IMR-90 (cell line): ENCODE results near the gene ZNF512B. TPM values are rescaled to one million over a fixed set of nuclear protein-coding genes. Genes with fewer than 3 reads are reported as not detected.
A peak's percentile ranks its signal among the peaks of the same experiment; 100 is the strongest.

Experiments
- ATAC-seq: fragments of 200-7000 bp; cut with Tn5 transposase; 2 replicates; pipeline ENCODE4 v1.9.1; 2020; ENCODE audit warnings: low read depth, mild to moderate bottlenecking, moderate library complexity
- BruUV-seq: library from RNA; stranded (reverse); fragments of 400-500 nt; replicated peaks from 2 replicates; lab custom pipeline; 2021; lab: Mats Ljungman, UMichigan
- CTCF ChIA-PET: fragments of 300-600 bp; formaldehyde crosslinking; extraction: SDS; loops from one replicate; lab custom pipeline; 2021; ENCODE audit warnings: antibody characterized with exemption; lab: Yijun Ruan, JAX
- POLR2A ChIA-PET: fragments of 300-600 bp; sonication (Branson Sonifier 250); formaldehyde crosslinking; loops from one replicate; lab custom pipeline; 2022; ENCODE audit warnings: antibody characterized with exemption; ENCODE audit not compliant: unreplicated experiment; lab: Charles Lee
- DNase-seq: peaks from one replicate; pipeline ENCODE4 v3.0.0; 2013
- H2AFZ ChIP-seq: replicated peaks from 2 replicates; pipeline ENCODE3; 2013; ENCODE audit warnings: low read length, mild to moderate bottlenecking; ENCODE audit not compliant: poor library complexity
- H2AK5ac ChIP-seq: 2 replicates; pipeline ENCODE4 v1.6.1; 2013; ENCODE audit warnings: low read depth, low read length, inconsistent platforms
- H2AK9ac ChIP-seq: replicated peaks from 2 replicates; pipeline ENCODE3; 2013; ENCODE audit warnings: mild to moderate bottlenecking, low read depth, low read length, moderate library complexity; ENCODE audit not compliant: poor library complexity
- H2BK120ac ChIP-seq: 2 replicates; pipeline ENCODE4 v1.6.1; 2013; ENCODE audit warnings: low read depth, low read length, inconsistent platforms
- H2BK15ac ChIP-seq: 3 replicates; pipeline ENCODE4 v1.6.1; 2013; ENCODE audit warnings: low read depth, low read length, inconsistent platforms
- H2BK20ac ChIP-seq: 2 replicates; pipeline ENCODE4 v1.6.1; 2013; ENCODE audit warnings: low read depth, mild to moderate bottlenecking, inconsistent platforms, low read length, moderate library complexity
- H2BK5ac ChIP-seq: 2 replicates; pipeline ENCODE4 v1.6.1; 2013; ENCODE audit warnings: mild to moderate bottlenecking, low read depth, low read length, inconsistent platforms; ENCODE audit not compliant: poor library complexity, severe bottlenecking
- H3K14ac ChIP-seq: replicated peaks from 2 replicates; pipeline ENCODE4 v1.6.1; 2013; ENCODE audit warnings: low read depth, low read length, inconsistent platforms
- H3K18ac ChIP-seq: 2 replicates; pipeline ENCODE4 v1.6.1; 2013; ENCODE audit warnings: low read depth, low read length, control low read depth
- H3K23ac ChIP-seq: 2 replicates; pipeline ENCODE4 v1.6.1; 2013; ENCODE audit warnings: low read depth, low read length, inconsistent platforms
- H3K27ac ChIP-seq: 2 replicates; pipeline ENCODE4 v1.5.1; 2013; ENCODE audit warnings: mild to moderate bottlenecking, control low read depth, low read length; ENCODE audit not compliant: insufficient read depth
- H3K27me3 ChIP-seq: 2 replicates; pipeline ENCODE4 v1.6.1; 2013; ENCODE audit warnings: low read length; ENCODE audit not compliant: control insufficient read depth, insufficient read depth
- H3K36me3 ChIP-seq: 2 replicates; pipeline ENCODE4 v1.6.1; 2013; ENCODE audit warnings: low read length, mixed read lengths; ENCODE audit not compliant: control insufficient read depth, insufficient read depth
- H3K4ac ChIP-seq: 2 replicates; pipeline ENCODE4 v1.6.1; 2013; ENCODE audit warnings: low read depth, low read length, inconsistent platforms
- H3K4me1 ChIP-seq: 2 replicates; pipeline ENCODE4 v1.6.1; 2013; ENCODE audit warnings: low read length, mixed read lengths; ENCODE audit not compliant: control insufficient read depth, insufficient read depth
- H3K4me2 ChIP-seq: 2 replicates; pipeline ENCODE4 v1.6.1; 2013; ENCODE audit warnings: low read depth, mild to moderate bottlenecking, control low read depth, low read length, moderate library complexity
- H3K4me3 ChIP-seq: 2 replicates; pipeline ENCODE4 v1.5.1; 2013; ENCODE audit warnings: low read depth, mild to moderate bottlenecking, control low read depth, low read length, moderate library complexity; ENCODE audit not compliant: insufficient read depth
- H3K56ac ChIP-seq: 2 replicates; pipeline ENCODE4 v1.6.1; 2013; ENCODE audit warnings: low read length, inconsistent platforms; ENCODE audit not compliant: insufficient read depth; ENCODE audit errors: extremely low read depth
- H3K79me1 ChIP-seq, 2 experiments: 2 replicates each; pipeline ENCODE4 v1.6.1; 2013; ENCODE audit warnings: low read length in 2 of 2, inconsistent platforms in 1 of 2, low read depth in 1 of 2
- H3K9ac ChIP-seq: 2 replicates; pipeline ENCODE4 v1.6.1; 2013; ENCODE audit warnings: low read depth, low read length, control low read depth
- H3K9me1 ChIP-seq: 2 replicates; pipeline ENCODE4 v1.6.1; 2013; ENCODE audit warnings: low read length, inconsistent platforms; ENCODE audit not compliant: insufficient read depth
- H3K9me3 ChIP-seq: 2 replicates; pipeline ENCODE4 v1.6.1; 2013; ENCODE audit warnings: low read length; ENCODE audit not compliant: control insufficient read depth, insufficient read depth
- H4K20me1 ChIP-seq: 2 replicates; pipeline ENCODE4 v1.6.1; 2013; ENCODE audit warnings: low read length, inconsistent platforms; ENCODE audit not compliant: insufficient read depth
- H4K5ac ChIP-seq: 2 replicates; pipeline ENCODE4 v1.6.1; 2013; ENCODE audit warnings: mild to moderate bottlenecking, low read depth, low read length, control low read depth
- H4K8ac ChIP-seq, 2 experiments: 2 replicates each; pipeline ENCODE4 v1.6.1; 2013; ENCODE audit warnings: low read depth in 2 of 2, low read length in 2 of 2, control low read depth in 1 of 2, inconsistent platforms in 1 of 2
- H4K91ac ChIP-seq: 2 replicates; pipeline ENCODE4 v1.6.1; 2013; ENCODE audit warnings: low read depth, low read length, inconsistent platforms; ENCODE audit not compliant: insufficient read depth
- CTCF ChIP-seq: conservative IDR thresholded peaks from 2 replicates; pipeline ENCODE4 v1.5.1; 2012; ENCODE audit warnings: mild to moderate bottlenecking, low read depth, low read length, improper control_type of control experiment
- MXI1 ChIP-seq: IDR thresholded peaks from 2 replicates; pipeline ENCODE4 v1.6.1; 2012; ENCODE audit warnings: low read depth, mild to moderate bottlenecking, low read length, moderate library complexity, borderline replicate concordance
- RFX5 ChIP-seq: IDR thresholded peaks from 2 replicates; pipeline ENCODE4 v1.8.0; 2012; ENCODE audit warnings: low read depth, mild to moderate bottlenecking, low read length, moderate library complexity
- WGBS, 2 experiments: methylation state at CpG; one replicate each; pipeline versions ENCODE4 v1.1.5 to v1.1.7; 2013; ENCODE audit warnings: missing lambda C conversion rate in 2 of 2; ENCODE audit not compliant: insufficient read length in 1 of 2; ENCODE audit errors: extremely low coverage in 2 of 2; 5-methylcytosine and 5-hydroxymethylcytosine counted together
- dilution Hi-C: fragments of 300-500 bp; cut with HindIII; formaldehyde crosslinking; loops from one replicate; pipeline ENCODE4 v1.14.3; 2018; ENCODE audit warnings: low sequenced_read_pairs; ENCODE audit not compliant: unreplicated experiment
- in situ Hi-C: fragments of 300-500 bp; cut with MboI; formaldehyde crosslinking; loops from 3 replicates; pipeline ENCODE4 v1.14.3; 2019; ENCODE audit warnings: low sequenced_read_pairs, inconsistent platforms, mixed read lengths
- intact Hi-C: fragments of 100-400 bp; cut with micrococcal nuclease; formaldehyde crosslinking; loops from 2 replicates; pipeline ENCODE4 v1.10.0; 2022
- polyA plus RNA-seq, 3 experiments: library from polyadenylated mRNA; depleted of rRNA; stranded (reverse); fragments of >200 nt; gene quantifications; 2 replicates each; pipeline ENCODE4 v1.2.3, GENCODE V29; 2012; ENCODE audit warnings: low replicate concordance in 1 of 3
- total RNA-seq: library from RNA; depleted of rRNA; stranded (reverse); fragments of >200 nt; gene quantifications from 2 replicates; pipeline ENCODE4 v1.2.3, GENCODE V29; 2012

The ZNF512B gene
- total and polyA plus RNA-seq, 2 of the 4 experiments (the other 2 are of a cell fraction), result 6.5 to 15.6 TPM

- TF ChIP-seq CTCF (no peak), MXI1 (no peak)
Measured at GRCh38 chr20:63935447-63935846, 34.3 kb downstream of the ZNF512B start (continued).

GRCh38 chr20:63934271-63935068 lies 35.3 kb downstream of the ZNF512B start:
- Histone ChIP-seq H2BK5ac (no peak overlapping the region), H3K9me1 (peaks cover 12% of the 10 kb centered on the region; the same call in 1 of the 2 replicates), H4K20me1 (peaks cover 50% of the 10 kb centered on the region), H2AK5ac (no peak overlapping the region), H3K79me1 (peaks cover 34 to 48% of the 10 kb centered on the region in 2 experiments), H3K4ac (no peak overlapping the region), H3K23ac (no peak overlapping the region), H4K5ac (no peak overlapping the region), H3K56ac (no peak overlapping the region), H3K4me2 (no peak overlapping the region), H3K27me3 (no peaks in the 10 kb centered on the region), H3K4me3 (no peak overlapping the region), H2BK120ac (no peak overlapping the region), H3K14ac (no peak overlapping the region), H4K8ac (no peak overlapping the region), H2BK15ac (no peak overlapping the region), H3K18ac (no peak overlapping the region), H3K36me3 (peaks cover 60% of the 10 kb centered on the region), H2AFZ (no peak overlapping the region), H3K9ac (no peak overlapping the region), H2AK9ac (no peak overlapping the region), H3K4me1 (no peaks in the 10 kb centered on the region), H2BK20ac (no peak overlapping the region), H4K91ac (no peak overlapping the region), H3K27ac (no peak overlapping the region), H3K9me3 (no peaks in the 10 kb centered on the region)
- intact Hi-C loops, result no loop called here
- TF ChIP-seq RFX5, result no peak
- 0 out of 2 replicates have a peak, but pooled peaks have one; percentile 27 for TF ChIP-seq CTCF
- DNase-seq (no peak), ATAC-seq (0 out of 2 replicates have a peak, but pooled peaks have one; percentile 16)
- POLR2A ChIA-PET, result interaction anchor here (0.6 kb wide), 1 partner anchor 13 kb away, joined by 7 read pairs; no protein-coding TSS in a partner anchor
- dilution Hi-C loops, result no loop called here
- 78% methylated on average over 22 of the region's 37 CpGs; no CpG with 5 or more reads in 1 of the 2 experiments for WGBS, 2 experiments
- BruUV-seq, result no TSS peak
- in situ Hi-C loops, result no loop called here
- CTCF ChIA-PET, result no interaction called here
